ENCODE measurements around the gene SLC4A9.

SLC4A9 gene

GRCh38 chr5:140318792-140319191, 41.2 kb upstream of the SLC4A9 start:
- no peak for TF ChIP-seq FOXM1 (IDR thresholded peaks at IDR 0.05; ENCODE audit: borderline replicate concordance)
- TF ChIP-seq L3MBTL2 (conservative IDR thresholded peaks at IDR 0.05): no peak
- DNase-seq (ENCODE audit: extremely low spot score): no peak
- POLR2A ChIA-PET: no interaction called here
- CTCF ChIA-PET: no interaction called here

- no peak for DNase-seq (ENCODE audit: extremely low spot score)
- ChIA-PET CTCF (no interaction called here), POLR2A (interaction anchor here (0.9 kb wide), 1 partner anchor 81 kb away, joined by 3 read pairs; no protein-coding TSS in a partner anchor)
- no peak for TF ChIP-seq FOXM1 (IDR thresholded peaks at IDR 0.05; ENCODE audit: borderline replicate concordance)
- no peak for TF ChIP-seq FOXA1 (IDR thresholded peaks at IDR 0.05)
- no peak for TF ChIP-seq ELF4 (IDR thresholded peaks at IDR 0.05)
- no peak for TF ChIP-seq CTBP1 (IDR thresholded peaks at IDR 0.05; ENCODE audit: borderline replicate concordance)
- TF ChIP-seq FOXK2 (IDR thresholded peaks at IDR 0.05): no peak
- TF ChIP-seq SUZ12 (IDR thresholded peaks at IDR 0.05): no peak
- TF ChIP-seq L3MBTL2 (conservative IDR thresholded peaks at IDR 0.05): no peak
Observed at GRCh38 chr5:140319833-140320232, 40.2 kb upstream of the SLC4A9 start.

- TF ChIP-seq BHLHE40 (IDR thresholded peaks at IDR 0.05; ENCODE audit: borderline replicate concordance) (no peak), FOXA1 (IDR thresholded peaks at IDR 0.05) (no peak), CTBP1 (IDR thresholded peaks at IDR 0.05; ENCODE audit: borderline replicate concordance) (no peak), NFRKB (IDR thresholded peaks at IDR 0.05) (no peak), ARNT (IDR thresholded peaks at IDR 0.05) (no peak), TARDBP (IDR thresholded peaks at IDR 0.05) (no peak)
- ChIA-PET CTCF (interaction anchor here (1.0 to 1.1 kb wide), 2 partner anchors 25 to 77 kb away, joined by 3 read pairs; partner anchors contain the start of gene HBEGF), POLR2A (interaction anchor here (1.2 kb wide), 1 partner anchor 19 kb away, joined by 3 read pairs; the partner anchor contains the start of gene PFDN1)
- DNase-seq (ENCODE audit: extremely low spot score): no peak
Observed at GRCh38 chr5:140321796-140322195, 38.2 kb upstream of the SLC4A9 start.

- TF ChIP-seq FOXM1 (IDR thresholded peaks at IDR 0.05; ENCODE audit: borderline replicate concordance) (no peak), BHLHE40 (IDR thresholded peaks at IDR 0.05; ENCODE audit: borderline replicate concordance) (no peak), LEF1 (IDR thresholded peaks at IDR 0.05; ENCODE audit: borderline replicate concordance) (no peak), PKNOX1 (IDR thresholded peaks at IDR 0.05) (no peak)
- DNase-seq (ENCODE audit: extremely low spot score): no peak
- CTCF ChIA-PET: interaction anchor here (1.0 to 1.8 kb wide), 2 partner anchors 22 to 83 kb away, joined by 3 to 4 read pairs; no protein-coding TSS in a partner anchor
- POLR2A ChIA-PET: interaction anchor here (1.4 kb wide), 1 partner anchor 23 kb away, joined by 3 read pairs; no protein-coding TSS in a partner anchor
Observed at GRCh38 chr5:140322751-140323731, 37.0 kb upstream of the SLC4A9 start.

GRCh38 chr5:140324041-140324600, 35.9 kb upstream of the SLC4A9 start:
- POLR2A ChIA-PET: interaction anchor here (0.9 to 1.4 kb wide), 3 partner anchors 21 to 77 kb away, joined by 3 to 4 read pairs (median 3); partner anchors contain the start of genes ANKHD1 and PFDN1
- no peak for TF ChIP-seq LEF1 (IDR thresholded peaks at IDR 0.05; ENCODE audit: borderline replicate concordance)
- no peak for TF ChIP-seq TARDBP (IDR thresholded peaks at IDR 0.05)
- CTCF ChIA-PET: interaction anchor here (1.4 to 1.8 kb wide), 2 partner anchors 21 to 23 kb away, joined by 3 to 4 read pairs; partner anchors contain the start of gene HBEGF
- DNase-seq (ENCODE audit: extremely low spot score): no peak

GRCh38 chr5:140324617-140325241, 35.3 kb upstream of the SLC4A9 start:
- POLR2A ChIA-PET: interaction anchor here (0.9 to 1.4 kb wide), 3 partner anchors 21 to 77 kb away, joined by 3 to 4 read pairs (median 3); partner anchors contain the start of genes ANKHD1 and PFDN1
- CTCF ChIA-PET: interaction anchor here (0.6 to 1.8 kb wide), 3 partner anchors 20 to 82 kb away, joined by 3 to 4 read pairs (median 3); partner anchors contain the start of gene HBEGF
- TF ChIP-seq ZNF384 (IDR thresholded peaks at IDR 0.05) (no peak), TARDBP (IDR thresholded peaks at IDR 0.05) (no peak), ARNT (IDR thresholded peaks at IDR 0.05) (no peak), BHLHE40 (IDR thresholded peaks at IDR 0.05; ENCODE audit: borderline replicate concordance) (no peak), FOXK2 (IDR thresholded peaks at IDR 0.05) (no peak), NFRKB (IDR thresholded peaks at IDR 0.05) (no peak), FOXM1 (IDR thresholded peaks at IDR 0.05; ENCODE audit: borderline replicate concordance) (no peak), SP1 (IDR thresholded peaks at IDR 0.05) (no peak), HDGF (IDR thresholded peaks at IDR 0.05; ENCODE audit: borderline replicate concordance) (no peak), ELF4 (IDR thresholded peaks at IDR 0.05) (no peak), SUZ12 (IDR thresholded peaks at IDR 0.05) (no peak), FOXA1 (IDR thresholded peaks at IDR 0.05) (no peak)
- DNase-seq (ENCODE audit: extremely low spot score): no peak

- CTCF ChIA-PET: interaction anchor here (0.6 to 1.4 kb wide), 3 partner anchors 21 to 83 kb away, joined by 3 to 9 read pairs (median 3); partner anchors contain the start of gene HBEGF
- POLR2A ChIA-PET: no interaction called here
- no peak for TF ChIP-seq SP1 (IDR thresholded peaks at IDR 0.05)
- DNase-seq (ENCODE audit: extremely low spot score): no peak
Observed at GRCh38 chr5:140325486-140325885, 34.5 kb upstream of the SLC4A9 start.

All from HEK293T (cell line).